OCI-LY3 (cell line): ENCODE measurements around the gene ATOH8.

Experiments
- H2AFZ ChIP-seq: fragments of 200-600, 300-600 bp; shearing (Covaris generic); 2 replicates; pipeline ENCODE4 v1.6.0; 2014; ENCODE audit warnings: antibody characterized with exemption, low read depth, low read length
- H3K27ac ChIP-seq: fragments of 200-600, 300-600 bp; sonication (generic); 2 replicates; pipeline ENCODE4 v1.5.1; 2014; ENCODE audit warnings: mild to moderate bottlenecking, low read length, moderate library complexity, mixed read lengths
- H3K27me3 ChIP-seq: fragments of 200-600, 300-600 bp; sonication (generic); 2 replicates; pipeline ENCODE4 v1.6.1; 2014; ENCODE audit warnings: low read depth, low read length, mixed read lengths
- H3K36me3 ChIP-seq: fragments of 200-600, 300-600 bp; sonication (generic); replicated peaks from 2 replicates; pipeline ENCODE3; 2014; ENCODE audit warnings: low read depth, low read length, mixed read lengths
- H3K4me1 ChIP-seq: fragments of 300-600, 200-600 bp; sonication (generic); 2 replicates; pipeline ENCODE4 v1.6.1; 2014; ENCODE audit warnings: low read length, mixed read lengths
- H3K4me2 ChIP-seq: fragments of 200-600, 300-600 bp; sonication (generic); 2 replicates; pipeline ENCODE4 v1.6.1; 2014; ENCODE audit warnings: low read length, mixed read lengths
- H3K4me3 ChIP-seq: fragments of 300-600, 200-600 bp; sonication (generic); 2 replicates; pipeline ENCODE4 v1.5.1; 2014; ENCODE audit warnings: antibody characterized with exemption, mild to moderate bottlenecking, low read length, moderate library complexity
- H3K79me2 ChIP-seq: fragments of 300-600, 200-600 bp; shearing (Covaris generic); 2 replicates; pipeline ENCODE4 v1.6.1; 2014; ENCODE audit warnings: mild to moderate bottlenecking, low read length, mixed read lengths
- H3K9ac ChIP-seq: fragments of 300-600, 200-600 bp; shearing (Covaris generic); 2 replicates; pipeline ENCODE4 v1.6.0; 2014; ENCODE audit warnings: mild to moderate bottlenecking, low read length, moderate library complexity
- H3K9me3 ChIP-seq: fragments of 200-600, 300-600 bp; shearing (Covaris generic); 2 replicates; pipeline ENCODE4 v1.6.1; 2014; ENCODE audit warnings: low read length, mixed read lengths; ENCODE audit not compliant: insufficient read depth
- H4K20me1 ChIP-seq: fragments of 200-600, 300-600 bp; sonication (generic); 2 replicates; pipeline ENCODE4 v1.6.1; 2016; ENCODE audit warnings: low read length, mixed read lengths; ENCODE audit not compliant: insufficient read depth
- CTCF ChIP-seq: fragments of 200-600, 300-600 bp; sonication (generic); IDR thresholded peaks from 2 replicates; pipeline ENCODE4 v1.5.1; 2014; ENCODE audit warnings: antibody characterized with exemption, low read length, low read depth
- EZH2phosphoT487 ChIP-seq: fragments of 200-600 bp; shearing (Covaris generic); IDR thresholded peaks from 2 replicates; pipeline ENCODE4 v1.6.1; 2018; ENCODE audit warnings: antibody characterized with exemption, mixed run types, low read depth

Gene ATOH8

DNA sequence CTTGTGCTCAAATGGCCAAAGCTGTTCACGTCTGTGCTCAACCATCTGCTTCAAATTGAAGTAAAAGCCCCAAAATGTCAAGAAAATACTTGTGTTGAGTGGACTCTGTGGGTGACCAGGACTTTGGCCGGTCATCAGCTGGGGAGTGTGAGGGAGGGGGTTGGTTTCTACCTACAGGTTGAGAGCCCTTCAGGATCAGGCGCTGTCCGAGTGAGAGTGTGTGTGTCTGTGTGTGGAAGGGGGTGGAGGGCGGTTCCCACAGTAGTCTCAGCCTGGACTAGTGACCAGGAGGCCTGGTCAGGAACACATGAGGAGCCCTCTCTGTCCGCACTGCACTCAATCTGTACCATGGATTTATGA lies 34.2 kb downstream of the ATOH8 start:
- no peaks in the 10 kb centered on the region for H3K9me3 ChIP-seq
- H3K9ac ChIP-seq = no peak overlapping the region
- peaks cover 21% of the 10 kb centered on the region for H3K27me3 ChIP-seq
- TF ChIP-seq EZH2phosphoT487 (no peak), CTCF (no peak)
- no peak overlapping the region for H2AFZ ChIP-seq
- no peaks in the 10 kb centered on the region for H3K4me1 ChIP-seq
- H3K27ac ChIP-seq = no peak overlapping the region
- H3K4me2 ChIP-seq = no peak overlapping the region
- no peak overlapping the region for H3K4me3 ChIP-seq
- no peaks in the 10 kb centered on the region for H4K20me1 ChIP-seq
- H3K36me3 ChIP-seq = no peaks in the 10 kb centered on the region
- no peaks in the 10 kb centered on the region for H3K79me2 ChIP-seq

GRCh38 chr2:85788603-85789002 lies 34.8 kb downstream of the ATOH8 start:
- H2AFZ ChIP-seq = no peak overlapping the region
- no peak overlapping the region for H3K4me2 ChIP-seq
- no peaks in the 10 kb centered on the region for H3K79me2 ChIP-seq
- no peak overlapping the region for H3K4me3 ChIP-seq
- no peak overlapping the region for H3K9ac ChIP-seq
- H3K27me3 ChIP-seq = peaks cover 23% of the 10 kb centered on the region
- no peaks in the 10 kb centered on the region for H3K9me3 ChIP-seq
- no peak for TF ChIP-seq EZH2phosphoT487
- TF ChIP-seq CTCF = no peak
- H3K36me3 ChIP-seq = no peaks in the 10 kb centered on the region
- no peak overlapping the region for H3K27ac ChIP-seq
- H4K20me1 ChIP-seq = no peaks in the 10 kb centered on the region
- no peaks in the 10 kb centered on the region for H3K4me1 ChIP-seq

DNA sequence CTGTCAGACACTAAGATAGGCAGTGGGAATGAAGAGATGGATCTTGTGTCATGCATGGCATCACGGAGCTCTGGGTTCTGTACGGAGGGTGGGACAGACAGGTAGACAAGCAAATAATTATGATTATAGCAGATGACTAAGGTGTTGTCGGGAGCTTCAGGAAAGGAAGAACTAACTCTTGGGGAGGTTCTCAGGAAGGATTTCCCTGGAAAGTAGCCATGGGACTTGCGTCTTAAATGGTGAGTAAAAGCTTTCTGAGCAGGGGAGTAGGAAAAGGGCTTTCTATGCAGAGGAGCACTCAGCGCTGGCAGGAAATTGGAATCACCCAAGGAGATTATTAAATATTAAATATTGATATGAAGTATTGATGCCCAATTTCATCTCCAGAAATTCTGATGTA lies 35.5 kb downstream of the ATOH8 start:
- no peak for TF ChIP-seq CTCF
- TF ChIP-seq EZH2phosphoT487 = no peak
- H3K36me3 ChIP-seq = no peaks in the 10 kb centered on the region

DNA sequence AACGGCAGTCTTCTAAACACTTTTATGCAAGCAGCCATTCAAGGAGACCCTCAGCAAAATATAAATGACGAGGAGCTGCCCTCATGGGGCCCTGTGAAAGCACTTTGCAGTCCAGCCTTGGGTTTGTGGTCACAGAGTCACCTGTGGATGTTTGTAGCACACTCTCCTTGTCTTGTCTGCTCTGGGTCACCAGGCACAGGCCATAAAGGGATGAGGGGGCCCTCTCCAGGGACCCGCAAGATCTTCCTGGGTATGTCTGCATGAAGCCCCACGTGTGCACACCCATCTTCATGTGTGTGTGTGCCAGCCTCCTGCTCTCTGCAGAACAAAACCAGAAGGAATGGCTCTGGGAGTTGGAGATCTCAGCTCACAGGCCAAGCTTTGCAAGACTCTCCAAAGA lies 36.2 kb downstream of the ATOH8 start:
- Histone ChIP-seq H3K79me2 (no peaks in the 10 kb centered on the region), H4K20me1 (no peaks in the 10 kb centered on the region), H3K4me1 (no peaks in the 10 kb centered on the region), H2AFZ (no peak overlapping the region), H3K27ac (no peak overlapping the region), H3K9me3 (no peaks in the 10 kb centered on the region), H3K4me2 (no peak overlapping the region), H3K36me3 (no peaks in the 10 kb centered on the region), H3K4me3 (no peak overlapping the region), H3K9ac (no peak overlapping the region), H3K27me3 (peaks cover 23% of the 10 kb centered on the region)
- TF ChIP-seq EZH2phosphoT487 (no peak), CTCF (no peak)

More for the DNA sequence above, 35.5 kb downstream of the ATOH8 start:
- no peak overlapping the region for H3K9ac ChIP-seq
- no peak overlapping the region for H3K4me3 ChIP-seq
- no peaks in the 10 kb centered on the region for H4K20me1 ChIP-seq
- H3K79me2 ChIP-seq = no peaks in the 10 kb centered on the region
- H3K27ac ChIP-seq = no peak overlapping the region
- H3K4me1 ChIP-seq = no peaks in the 10 kb centered on the region
- H3K4me2 ChIP-seq = no peak overlapping the region
- H3K9me3 ChIP-seq = no peaks in the 10 kb centered on the region
- no peak overlapping the region for H2AFZ ChIP-seq
- H3K27me3 ChIP-seq = peaks cover 23% of the 10 kb centered on the region
